Esophagus squamous epithelium (tissue), 5 donors: ENCODE measurements around the gene SLC35A3. TPM values are rescaled to one million over a fixed set of nuclear protein-coding genes. Genes with fewer than 3 reads are reported as not detected.

ENCODE experiments used
- DNase-seq: peaks from one replicate; lab custom pipeline; 2025; lab: John Stamatoyannopoulos, UW
- H3K27ac ChIP-seq, 4 donors: fragments of 200-600 bp; sonication (generic); one replicate each; pipeline ENCODE4 v1.5.1; 2016 to 2019; ENCODE audit warnings: mild to moderate bottlenecking in 1 of 4
- H3K27me3 ChIP-seq, 4 donors: fragments of 200-600 bp; sonication (generic); 1 replicate in 3 of 4; 2 replicates in 1 of 4; pipeline versions ENCODE4 v1.5.1 to v1.6.0; 2017 to 2021; ENCODE audit warnings: antibody characterized with exemption in 1 of 4
- H3K36me3 ChIP-seq, 3 donors: fragments of 200-600 bp; sonication (generic); one replicate each; pipeline ENCODE4 v1.5.1; 2016 to 2019
- H3K4me1 ChIP-seq, 3 donors: fragments of 200-600 bp; sonication (generic); one replicate each; pipeline ENCODE4 v1.5.1; 2017 to 2019
- H3K4me3 ChIP-seq, 4 donors: fragments of 200-600 bp; sonication (generic); 1 replicate in 3 of 4; 2 replicates in 1 of 4; pipeline ENCODE4 v1.5.1; 2016 to 2019; ENCODE audit warnings: mild to moderate bottlenecking in 2 of 4, moderate library complexity in 1 of 4
- H3K9me3 ChIP-seq, 3 donors: fragments of 200-600 bp; sonication (generic); one replicate each; pipeline ENCODE4 v1.5.1; 2016 to 2019
- CTCF ChIP-seq, 6 experiments: fragments of 450-650 bp in 4 of 6; fragments of 200-600 bp in 2 of 6; sonication (generic) in 2 of 6; IDR thresholded peaks; one replicate each; pipeline ENCODE4 v1.5.1; 2016 to 2019; ENCODE audit warnings: antibody characterized with exemption in 6 of 6, mild to moderate bottlenecking in 4 of 6, moderate library complexity in 4 of 6
- POLR2A ChIP-seq, 4 donors: fragments of 450-650 bp; IDR thresholded peaks; one replicate each; pipeline ENCODE4 v1.6.1; 2017; ENCODE audit warnings: antibody characterized with exemption in 4 of 4, mild to moderate bottlenecking in 4 of 4, moderate library complexity in 3 of 4
- WGBS, 2 donors: methylation state at CpG; one replicate each; pipeline ENCODE4 v1.1.5; 2018; 5-methylcytosine and 5-hydroxymethylcytosine counted together
- intact Hi-C: fragments of 100-400 bp; cut with DNase I; formaldehyde crosslinking; loops from one replicate; pipeline ENCODE4 v1.15.0; 2022
- total RNA-seq, 4 donors: library from RNA; depleted of rRNA; stranded (reverse); fragments of >200 nt; gene quantifications; one replicate each; pipeline ENCODE4 v1.1.0, GENCODE V29; 2016
- donor health status: DM: yes; HTN: yes; CAD: no.

The SLC35A3 gene
- total RNA-seq, 4 donors from 2014 or later: 25.1 to 47.5 (median 28.9) TPM

GRCh38 chr1:100034470-100034869, 64.7 kb downstream of the SLC35A3 start:
- TF ChIP-seq CTCF (IDR thresholded peaks at IDR 0.05): peak in 1 of 6 experiments; percentile 21
- TF ChIP-seq POLR2A (IDR thresholded peaks at IDR 0.05): no peak
- no peaks in the 10 kb centered on the region for H3K27me3 ChIP-seq
- peaks cover 0 to 27% (median 4%) of the 10 kb centered on the region in 3 donors for H3K4me1 ChIP-seq
- no peaks in the 10 kb centered on the region for H3K36me3 ChIP-seq
- no peak for DNase-seq
- no peak overlapping the region for H3K27ac ChIP-seq
- no peaks in the 10 kb centered on the region for H3K9me3 ChIP-seq
- intact Hi-C loops: no loop called here
- H3K4me3 ChIP-seq: no peak overlapping the region

GRCh38 chr1:100035214-100035613, 65.4 kb downstream of the SLC35A3 start:
- Histone ChIP-seq H3K4me1 (peaks cover 0 to 35% (median 10%) of the 10 kb centered on the region in 3 donors), H3K4me3 (no peak overlapping the region), H3K9me3 (no peaks in the 10 kb centered on the region), H3K27me3 (no peaks in the 10 kb centered on the region), H3K27ac (no peak overlapping the region), H3K36me3 (no peaks in the 10 kb centered on the region)
- intact Hi-C loops: no loop called here
- WGBS, 2 donors: 95% methylated on average over 1 of the region's 1 CpG
- TF ChIP-seq CTCF (IDR thresholded peaks at IDR 0.05) (no peak), POLR2A (IDR thresholded peaks at IDR 0.05) (no peak)
- no peak for DNase-seq

GRCh38 chr1:100036718-100037655, 67.2 kb downstream of the SLC35A3 start:
- TF ChIP-seq POLR2A (IDR thresholded peaks at IDR 0.05): no peak
- TF ChIP-seq CTCF (IDR thresholded peaks at IDR 0.05): no peak
- Histone ChIP-seq H3K4me3 (peak overlapping the region; percentile 60 to 93 (median 86)), H3K27ac (peak overlapping the region; percentile 91 to 100 (median 97)), H3K4me1 (peaks cover 0 to 52% (median 23%) of the 10 kb centered on the region in 3 donors), H3K36me3 (no peaks in the 10 kb centered on the region), H3K9me3 (no peaks in the 10 kb centered on the region), H3K27me3 (no peaks in the 10 kb centered on the region)
- no peak for DNase-seq
- intact Hi-C loops: no loop called here
- 14 to 16% methylated on average over 10 to 11 of the region's 11 CpGs for WGBS, 2 donors

- H3K36me3 ChIP-seq: no peaks in the 10 kb centered on the region
- H3K9me3 ChIP-seq: no peaks in the 10 kb centered on the region
- WGBS, 2 donors: 0 to 7% methylated on average over 4 to 8 of the region's 8 CpGs
- no peaks in the 10 kb centered on the region for H3K27me3 ChIP-seq
- peak overlapping the region; percentile 91 to 100 (median 97) for H3K27ac ChIP-seq
- intact Hi-C loops: no loop called here
- no peak for DNase-seq
- peak overlapping the region; percentile 60 to 93 (median 86) for H3K4me3 ChIP-seq
- peaks cover 0 to 58% (median 28%) of the 10 kb centered on the region in 3 donors for H3K4me1 ChIP-seq
- TF ChIP-seq POLR2A (IDR thresholded peaks at IDR 0.05) (no peak), CTCF (IDR thresholded peaks at IDR 0.05) (no peak)
Measured at GRCh38 chr1:100037656-100037926, 67.8 kb downstream of the SLC35A3 start.

GRCh38 chr1:100037927-100038659, 68.3 kb downstream of the SLC35A3 start:
- WGBS, 2 donors: 0% methylated on average over 7 to 43 of the region's 87 CpGs
- H3K27me3 ChIP-seq: no peaks in the 10 kb centered on the region
- no peaks in the 10 kb centered on the region for H3K9me3 ChIP-seq
- TF ChIP-seq POLR2A (IDR thresholded peaks at IDR 0.05): peak in 3 of 4 donors; percentile 70 to 98 (median 88)
- TF ChIP-seq CTCF (IDR thresholded peaks at IDR 0.05): no peak
- H3K4me1 ChIP-seq: peaks cover 0 to 64% (median 31%) of the 10 kb centered on the region in 3 donors
- H3K4me3 ChIP-seq: peak overlapping the region; percentile 60 to 93 (median 86)
- no peaks in the 10 kb centered on the region for H3K36me3 ChIP-seq
- intact Hi-C loops: no loop called here
- DNase-seq: peak; percentile 30
- H3K27ac ChIP-seq: peak overlapping the region; percentile 91 to 100 (median 97)
